GM10266 (cell line): ENCODE measurements around the gene CD3E.

ENCODE experiments used
- DNase-seq: peaks from one replicate; pipeline ENCODE4 v3.0.0; 2012; ENCODE audit errors: extremely low spot score
- TF ChIP-seq, protein P1 (sequence below): IDR thresholded peaks from 2 replicates; pipeline ENCODE4 v1.5.1; 2012; ENCODE audit warnings: mild to moderate bottlenecking, low read depth; ENCODE audit not compliant: control insufficient read depth, insufficient read depth; ENCODE audit errors: missing control alignments

Gene CD3E

DNA sequence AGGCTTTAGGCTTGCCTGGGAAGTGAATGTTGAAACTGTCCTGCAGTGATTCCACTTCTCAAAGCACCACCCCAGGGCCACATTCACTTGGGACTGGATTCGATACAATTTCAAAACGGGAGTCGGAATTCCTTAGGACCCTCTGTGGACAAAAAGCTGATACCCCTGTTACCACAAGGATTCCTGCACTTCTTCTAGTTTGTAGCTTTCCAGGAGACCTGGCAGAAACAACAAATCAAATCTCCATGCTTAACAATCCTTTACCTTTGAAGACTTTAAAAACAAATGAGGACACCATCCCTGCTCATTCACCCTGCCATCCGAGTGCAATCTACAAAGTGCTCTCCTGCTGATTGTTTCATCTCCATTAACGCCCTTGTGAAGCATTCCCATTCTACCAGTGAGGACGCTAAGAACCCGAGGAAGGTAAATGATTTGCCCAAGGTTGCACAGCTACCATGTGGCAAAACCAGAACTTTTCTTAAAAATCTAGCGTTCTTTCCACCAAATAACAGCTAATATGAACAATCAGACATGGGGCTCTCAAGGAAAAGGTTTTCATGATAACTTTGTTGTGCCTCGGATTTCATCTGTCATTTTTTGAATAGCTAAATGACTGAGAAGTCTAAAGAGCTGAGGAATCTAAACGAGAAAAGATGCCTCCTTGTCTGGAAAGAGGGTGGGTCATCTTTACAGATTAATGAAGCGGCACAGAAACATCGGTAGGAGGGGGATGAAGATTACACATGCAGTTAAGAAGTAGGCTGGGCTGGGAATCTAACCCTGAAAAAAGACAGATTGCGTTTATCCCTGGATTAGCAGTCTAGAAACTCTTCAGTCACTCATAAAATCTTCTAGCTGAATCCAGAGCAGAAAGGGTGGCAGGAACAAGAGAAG is 39.7 kb upstream of the CD3E start:
- no peak for DNase-seq
- TF ChIP-seq, protein P1, sequence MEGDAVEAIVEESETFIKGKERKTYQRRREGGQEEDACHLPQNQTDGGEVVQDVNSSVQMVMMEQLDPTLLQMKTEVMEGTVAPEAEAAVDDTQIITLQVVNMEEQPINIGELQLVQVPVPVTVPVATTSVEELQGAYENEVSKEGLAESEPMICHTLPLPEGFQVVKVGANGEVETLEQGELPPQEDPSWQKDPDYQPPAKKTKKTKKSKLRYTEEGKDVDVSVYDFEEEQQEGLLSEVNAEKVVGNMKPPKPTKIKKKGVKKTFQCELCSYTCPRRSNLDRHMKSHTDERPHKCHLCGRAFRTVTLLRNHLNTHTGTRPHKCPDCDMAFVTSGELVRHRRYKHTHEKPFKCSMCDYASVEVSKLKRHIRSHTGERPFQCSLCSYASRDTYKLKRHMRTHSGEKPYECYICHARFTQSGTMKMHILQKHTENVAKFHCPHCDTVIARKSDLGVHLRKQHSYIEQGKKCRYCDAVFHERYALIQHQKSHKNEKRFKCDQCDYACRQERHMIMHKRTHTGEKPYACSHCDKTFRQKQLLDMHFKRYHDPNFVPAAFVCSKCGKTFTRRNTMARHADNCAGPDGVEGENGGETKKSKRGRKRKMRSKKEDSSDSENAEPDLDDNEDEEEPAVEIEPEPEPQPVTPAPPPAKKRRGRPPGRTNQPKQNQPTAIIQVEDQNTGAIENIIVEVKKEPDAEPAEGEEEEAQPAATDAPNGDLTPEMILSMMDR = no peak

DNA sequence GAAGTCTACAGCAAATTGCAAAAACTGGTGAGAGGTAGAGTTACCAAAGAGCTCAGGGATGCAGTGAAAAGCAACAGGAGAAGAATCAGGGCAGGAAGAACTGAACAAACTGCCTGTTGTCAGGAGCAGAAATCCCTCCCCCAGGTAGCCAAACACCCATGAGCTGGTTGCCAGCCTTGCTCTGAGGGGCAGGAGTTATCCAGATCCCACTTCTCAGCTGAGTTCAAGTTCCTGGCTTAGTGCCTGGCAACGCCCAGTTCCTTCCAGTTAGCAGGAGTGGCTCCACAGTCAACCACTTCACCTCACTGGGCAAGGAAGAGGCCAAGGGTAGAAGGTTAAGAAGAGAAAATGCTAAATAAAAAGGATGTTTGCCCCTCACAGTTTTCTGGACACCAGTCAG is 38.6 kb upstream of the CD3E start:
- TF ChIP-seq, protein P1 = no peak
- no peak for DNase-seq

DNA sequence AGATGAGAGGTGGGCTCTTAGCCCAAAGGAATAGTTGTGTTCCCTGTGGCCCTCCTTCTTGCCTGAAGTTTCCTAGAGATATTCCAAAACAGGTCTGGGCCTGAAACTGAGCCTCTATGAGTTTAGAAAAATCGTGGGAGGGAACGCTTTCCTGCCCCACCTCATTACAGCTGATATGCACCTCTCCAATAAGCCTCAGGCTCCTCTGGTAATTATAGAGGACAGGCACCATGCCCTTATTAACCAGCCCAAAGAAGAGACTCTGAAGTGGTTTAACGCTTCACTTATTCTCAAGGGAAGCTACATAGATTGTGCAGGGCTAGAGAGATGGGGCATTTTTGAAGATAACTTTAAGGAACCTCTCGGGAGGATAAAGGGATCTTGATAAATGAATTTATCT is 37.0 kb upstream of the CD3E start:
- no peak for DNase-seq
- TF ChIP-seq, protein P1 = no peak

DNA sequence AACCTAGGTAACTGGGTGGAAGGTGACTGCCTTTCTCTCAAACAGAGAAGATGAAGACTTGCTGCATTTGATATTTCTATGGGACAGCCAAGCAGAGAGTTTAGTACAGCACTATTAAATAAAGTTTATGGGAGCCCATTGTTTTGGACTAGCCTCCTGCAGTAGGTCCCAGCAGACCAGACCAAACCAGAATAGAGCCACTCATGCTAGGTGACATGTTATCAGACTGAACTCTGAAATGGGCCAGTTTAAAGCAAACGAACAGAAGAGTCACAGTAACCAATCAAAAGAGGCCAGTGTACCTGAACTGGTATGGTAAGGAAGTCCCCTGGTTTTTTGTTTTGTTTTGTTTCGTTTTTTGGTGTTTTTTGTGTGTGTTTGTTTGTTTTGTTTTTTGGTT is 32.5 kb upstream of the CD3E start:
- TF ChIP-seq, protein P1 = no peak

DNA sequence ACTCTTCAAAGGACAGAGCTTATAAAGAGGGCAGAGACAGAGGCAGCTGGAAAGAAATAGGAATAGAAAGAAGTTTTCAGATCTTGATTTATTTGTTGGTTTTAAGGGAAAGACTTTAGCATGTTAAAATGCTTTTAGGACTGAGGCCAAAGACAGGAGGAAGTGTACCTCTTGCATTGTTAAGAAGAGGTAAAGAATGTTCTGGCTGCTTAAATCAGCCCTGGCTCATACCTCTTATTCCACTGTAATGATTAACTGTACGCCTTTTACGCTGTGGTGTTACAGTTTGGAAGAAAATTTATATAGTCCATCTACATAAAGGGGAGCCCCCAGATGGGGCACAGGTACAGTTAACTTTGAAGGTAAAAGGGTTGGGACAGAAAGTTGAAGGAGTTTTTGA is 30.3 kb upstream of the CD3E start:
- TF ChIP-seq, protein P1 = no peak
- no peak for DNase-seq

More for the DNA sequence above, 32.5 kb upstream of the CD3E start:
- DNase-seq = no peak

DNA sequence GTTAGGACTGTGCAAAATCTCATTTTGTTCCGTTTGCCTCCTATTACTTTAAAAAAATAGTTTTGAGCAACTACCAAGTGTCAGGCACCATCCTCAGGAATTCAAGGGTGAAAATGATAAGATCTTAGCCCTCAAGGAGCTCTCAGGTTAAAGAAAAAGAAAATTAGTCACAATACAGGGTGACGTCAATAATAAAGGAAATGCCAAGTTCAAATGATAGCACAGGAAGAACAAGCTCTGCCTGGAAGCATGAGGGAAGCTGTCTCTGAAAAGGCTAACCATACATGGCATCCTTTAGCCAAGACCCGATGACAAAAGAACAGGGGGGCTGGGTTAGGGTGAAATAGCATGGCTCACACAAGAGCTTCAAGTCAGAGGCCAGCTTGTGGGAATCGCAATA is 29.4 kb upstream of the CD3E start:
- no peak for DNase-seq

DNA sequence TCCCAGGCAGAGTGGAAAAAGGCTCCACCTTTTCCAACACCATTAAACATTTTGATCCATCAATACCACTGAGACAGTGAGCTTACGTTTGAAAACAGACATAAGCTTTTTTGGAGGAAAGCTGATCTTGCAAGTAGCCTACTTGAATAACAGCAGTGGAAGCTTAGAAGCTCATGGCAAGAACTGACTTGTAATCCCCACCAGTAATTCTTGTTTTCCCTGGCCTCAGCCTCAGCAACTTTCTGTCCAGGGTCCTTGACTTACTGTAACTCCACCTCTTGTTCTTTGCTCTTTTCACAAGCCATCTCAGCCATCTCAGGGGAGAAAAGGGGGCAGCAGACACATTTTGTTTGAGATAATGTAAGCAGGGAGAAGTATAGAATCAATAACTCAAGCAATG is 28.1 kb upstream of the CD3E start:
- no peak for DNase-seq
- TF ChIP-seq, protein P1 = no peak

More for the DNA sequence above, 29.4 kb upstream of the CD3E start:
- TF ChIP-seq, protein P1 = no peak
